GM18951 (cell line): Measurements from ENCODE around the gene FRK.
"Not testable (repeated sequence)": the region's sequence is repeated elsewhere in the genome, so short reads cannot be mapped to it uniquely, and the experiment has no call there.

Experiments
- POLR2A ChIP-seq: IDR thresholded peaks from 4 replicates; pipeline ENCODE4 v1.6.1; 2011; ENCODE audit warnings: mild to moderate bottlenecking; ENCODE audit not compliant: insufficient read length, insufficient read depth; ENCODE audit errors: extremely low read depth
- in situ Hi-C: fragments of 300-500 bp; cut with MboI; formaldehyde crosslinking; loops from one replicate; pipeline ENCODE4 v1.12.0; 2022; ENCODE audit warnings: low sequenced_read_pairs, mixed read lengths, inconsistent platforms; ENCODE audit not compliant: unreplicated experiment

FRK gene

GRCh38 chr6:115909923-115910546 is 150.7 kb downstream of the FRK start:
- TF ChIP-seq POLR2A = no peak
- in situ Hi-C loops = no loop called here

GRCh38 chr6:115908906-115909559 is 151.7 kb downstream of the FRK start:
- no peak for TF ChIP-seq POLR2A
- in situ Hi-C loops = no loop called here

GRCh38 chr6:115905471-115905870 is 155.2 kb downstream of the FRK start:
- no peak for TF ChIP-seq POLR2A
- in situ Hi-C loops = no loop called here

GRCh38 chr6:115902436-115902835 is 158.3 kb downstream of the FRK start:
- in situ Hi-C loops = no loop called here
- TF ChIP-seq POLR2A = no peak

- in situ Hi-C loops = no loop called here
- TF ChIP-seq POLR2A = no peak
These were observed 158.8 kb downstream of the FRK start for GRCh38 chr6:115901896-115902295.

GRCh38 chr6:115899730-115900282 is 160.9 kb downstream of the FRK start:
- in situ Hi-C loops = no loop called here

GRCh38 chr6:115898246-115898645 is 162.4 kb downstream of the FRK start:
- no peak for TF ChIP-seq POLR2A
- in situ Hi-C loops = no loop called here

More at GRCh38 chr6:115899730-115900282, 160.9 kb downstream of the FRK start:
- TF ChIP-seq POLR2A = no peak

- in situ Hi-C loops = no loop called here
- no peak for TF ChIP-seq POLR2A
These were observed 164.1 kb downstream of the FRK start for GRCh38 chr6:115896538-115897129.

GRCh38 chr6:115894426-115894992 is 166.2 kb downstream of the FRK start:
- in situ Hi-C loops = no loop called here
- no peak for TF ChIP-seq POLR2A

- no peak for TF ChIP-seq POLR2A
- in situ Hi-C loops = no loop called here
These were observed 168.9 kb downstream of the FRK start for GRCh38 chr6:115891750-115892149.

GRCh38 chr6:115891111-115891669 is 169.5 kb downstream of the FRK start:
- in situ Hi-C loops = no loop called here

GRCh38 chr6:115890238-115890637 is 170.5 kb downstream of the FRK start:
- no peak for TF ChIP-seq POLR2A
- in situ Hi-C loops = no loop called here

More at GRCh38 chr6:115891111-115891669, 169.5 kb downstream of the FRK start:
- TF ChIP-seq POLR2A = no peak

GRCh38 chr6:115888687-115889470 is 171.8 kb downstream of the FRK start:
- in situ Hi-C loops = not testable (repeated sequence)

- in situ Hi-C loops = no loop called here
- TF ChIP-seq POLR2A = no peak
These were observed 172.8 kb downstream of the FRK start for GRCh38 chr6:115887891-115888290.
